Right lobe of liver (tissue), 6 donors: ENCODE measurements around the gene DSC3. TPM values are rescaled to one million over a fixed set of nuclear protein-coding genes. Genes with fewer than 3 reads are reported as not detected.

Experiments
- ATAC-seq, 4 donors: fragments of 200-7000 bp; cut with Tn5 transposase; one replicate each; pipeline ENCODE4 v1.9.1; 2020; ENCODE audit warnings: mild to moderate bottlenecking in 4 of 4, moderate library complexity in 4 of 4
- DNase-seq, 3 donors: peaks; one replicate each; pipeline ENCODE4 v3.0.0-alpha.2; 2020
- H3K27ac ChIP-seq, 3 donors: fragments of 200-600 bp; one replicate each; pipeline ENCODE4 v1.8.0; 2022
- H3K27me3 ChIP-seq, 2 donors: fragments of 200-600 bp; one replicate each; pipeline ENCODE4 v1.8.0; 2022
- H3K36me3 ChIP-seq, 4 donors: fragments of 200-600 bp; sonication (generic) in 1 of 4; one replicate each; pipeline versions ENCODE4 v1.5.1 to v1.8.0; 2017 to 2022; ENCODE audit warnings: control low read depth in 1 of 4
- H3K4me1 ChIP-seq, 4 donors: fragments of 200-600 bp; sonication (generic) in 1 of 4; one replicate each; pipeline versions ENCODE4 v1.5.1 to v1.8.0; 2017 to 2022; ENCODE audit warnings: control low read depth in 1 of 4
- H3K4me3 ChIP-seq, 3 donors: fragments of 200-600 bp; one replicate each; pipeline ENCODE4 v1.8.0; 2022
- H3K9me3 ChIP-seq, 4 donors: fragments of 200-600 bp; sonication (generic) in 1 of 4; one replicate each; pipeline versions ENCODE4 v1.5.1 to v1.8.0; 2017 to 2022; ENCODE audit warnings: control low read depth in 1 of 4
- CTCF ChIP-seq, 4 donors: fragments of 200-600 bp in 3 of 4; fragments of 450-650 bp in 1 of 4; IDR thresholded peaks; one replicate each; pipeline versions ENCODE4 v1.5.1 to v1.8.0; 2016 to 2022; ENCODE audit warnings: antibody characterized with exemption in 4 of 4, mild to moderate bottlenecking in 2 of 4
- POLR2A ChIP-seq: fragments of 450-650 bp; IDR thresholded peaks from one replicate; pipeline ENCODE4 v1.6.1; 2017; ENCODE audit warnings: antibody characterized with exemption, mild to moderate bottlenecking
- WGBS: methylation state at CpG from one replicate; pipeline ENCODE4 v1.1.6; 2018; ENCODE audit warnings: low coverage, low lambda C conversion rate; ENCODE audit not compliant: insufficient coverage; ENCODE audit errors: missing lambda C conversion rate; 5-methylcytosine and 5-hydroxymethylcytosine counted together
- intact Hi-C, 2 donors: fragments of 100-400 bp; cut with DNase I; formaldehyde crosslinking; loops; one replicate each; pipeline versions ENCODE4 v1.11.2 to v1.14.1; 2022
- total RNA-seq, 6 experiments: library from RNA; depleted of rRNA in 2 of 6; stranded (reverse); fragments of >200 nt in 2 of 6; fragmentation: NEBNext Ultra II Directional in 3 of 6; extraction: Animal tissue kit (Norgen Biotek cat#: 25700) in 3 of 6; gene quantifications; one replicate each; pipeline versions ENCODE4 v1.1.0 to v1.2.4, GENCODE V29; 2016 to 2023
- donor health status: DM: no; HTN: yes; CAD: no.
- donor health status: DM: no; HTN: no; CAD: no.
- donor health status: DM: no; HTN: no; CAD: no.
- donor health status: DM: no; HTN: yes; CAD: no.
- donor health status: DM: no; HTN: yes; CAD: no.

The DSC3 gene
- total RNA-seq, 6 experiments from 2014 or later, result 0.07 TPM; not detected in 5

- no peaks in the 10 kb centered on the region for H3K9me3 ChIP-seq
- intact Hi-C loops, result no loop called here
- no peak overlapping the region for H3K27ac ChIP-seq
- H3K4me3 ChIP-seq, result no peak overlapping the region
- peak; percentile 49 to 73 (median 66) for TF ChIP-seq CTCF (IDR thresholded peaks at IDR 0.05)
- no peak for TF ChIP-seq POLR2A
- ATAC-seq (peak; percentile 60 to 80 (median 73)), DNase-seq (no peak)
- H3K36me3 ChIP-seq, result no peaks in the 10 kb centered on the region
- 0% methylated on average over 1 of the region's 1 CpG for WGBS
- H3K4me1 ChIP-seq, result no peaks in the 10 kb centered on the region
- no peaks in the 10 kb centered on the region for H3K27me3 ChIP-seq
Measured at GRCh38 chr18:30971338-30971956, 71.1 kb downstream of the DSC3 start.

GRCh38 chr18:30970196-30970816 is 72.2 kb downstream of the DSC3 start:
- WGBS, result 18% methylated on average over 7 of the region's 7 CpGs
- Histone ChIP-seq H3K4me1 (no peaks in the 10 kb centered on the region), H3K4me3 (no peak overlapping the region), H3K9me3 (no peaks in the 10 kb centered on the region), H3K27me3 (no peaks in the 10 kb centered on the region), H3K27ac (no peak overlapping the region), H3K36me3 (no peaks in the 10 kb centered on the region)
- ATAC-seq (peak; percentile 69 to 88 (median 82)), DNase-seq (no peak)
- intact Hi-C loops, result no loop called here
- TF ChIP-seq CTCF (IDR thresholded peaks at IDR 0.05) (peak; percentile 43 to 63 (median 55)), POLR2A (no peak)

GRCh38 chr18:30969670-30970170 is 72.8 kb downstream of the DSC3 start:
- Histone ChIP-seq H3K27me3 (no peaks in the 10 kb centered on the region), H3K36me3 (no peaks in the 10 kb centered on the region), H3K4me1 (no peaks in the 10 kb centered on the region), H3K27ac (no peak overlapping the region), H3K9me3 (no peaks in the 10 kb centered on the region), H3K4me3 (no peak overlapping the region)
- 76% methylated on average over 4 of the region's 4 CpGs for WGBS
- no peak for TF ChIP-seq CTCF (IDR thresholded peaks at IDR 0.05)
- TF ChIP-seq POLR2A, result no peak
- no peak for ATAC-seq
- no peak for DNase-seq
- intact Hi-C loops, result no loop called here

GRCh38 chr18:30967701-30968100 is 74.8 kb downstream of the DSC3 start:
- ATAC-seq (no peak), DNase-seq (no peak)
- Histone ChIP-seq H3K4me3 (no peak overlapping the region), H3K27me3 (no peaks in the 10 kb centered on the region), H3K4me1 (no peaks in the 10 kb centered on the region), H3K27ac (no peak overlapping the region), H3K36me3 (no peaks in the 10 kb centered on the region), H3K9me3 (no peaks in the 10 kb centered on the region)
- TF ChIP-seq POLR2A, result no peak
- no peak for TF ChIP-seq CTCF (IDR thresholded peaks at IDR 0.05)
- WGBS, result 41% methylated on average over 2 of the region's 4 CpGs
- intact Hi-C loops, result no loop called here
